GM12892 (cell line): ENCODE data around the gene MYO7A.

Source experiments
- POLR2A ChIP-seq: IDR thresholded peaks from 2 replicates; pipeline ENCODE4 v1.6.1; 2011; ENCODE audit warnings: low read depth, low read length, control low read depth
- POLR2AphosphoS5 ChIP-seq: IDR thresholded peaks from 2 replicates; pipeline ENCODE4 v1.6.1; 2011; ENCODE audit warnings: low read depth, low read length, control low read depth

DNA sequence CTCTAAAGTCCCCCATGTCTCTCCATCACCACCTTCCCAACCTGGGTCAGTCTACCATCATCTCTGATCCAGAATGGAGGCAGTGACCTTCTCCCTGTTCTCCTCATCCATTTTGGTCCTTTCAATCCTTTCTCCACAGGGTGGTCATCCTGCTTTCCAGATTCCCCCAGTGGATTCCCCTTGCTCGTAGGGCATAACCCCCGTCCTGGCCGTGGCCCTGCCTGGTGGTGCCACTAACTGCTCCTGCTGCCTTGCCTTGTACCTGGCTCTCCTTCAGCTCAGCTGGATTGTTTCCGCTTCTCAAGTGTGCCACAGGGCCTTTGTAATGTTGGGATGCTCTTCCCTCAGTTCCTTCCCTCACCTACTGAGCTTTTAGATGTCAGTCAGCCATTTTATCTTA, 81.6 kb downstream of the MYO7A start:
- no peak for TF ChIP-seq POLR2A
- no peak for TF ChIP-seq POLR2AphosphoS5
